ENCODE data around the gene FAM117A.
"Not testable (repeated sequence)": the region's sequence is repeated elsewhere in the genome, so short reads cannot be mapped to it uniquely, and the experiment has no call there.

Gene FAM117A

DNA sequence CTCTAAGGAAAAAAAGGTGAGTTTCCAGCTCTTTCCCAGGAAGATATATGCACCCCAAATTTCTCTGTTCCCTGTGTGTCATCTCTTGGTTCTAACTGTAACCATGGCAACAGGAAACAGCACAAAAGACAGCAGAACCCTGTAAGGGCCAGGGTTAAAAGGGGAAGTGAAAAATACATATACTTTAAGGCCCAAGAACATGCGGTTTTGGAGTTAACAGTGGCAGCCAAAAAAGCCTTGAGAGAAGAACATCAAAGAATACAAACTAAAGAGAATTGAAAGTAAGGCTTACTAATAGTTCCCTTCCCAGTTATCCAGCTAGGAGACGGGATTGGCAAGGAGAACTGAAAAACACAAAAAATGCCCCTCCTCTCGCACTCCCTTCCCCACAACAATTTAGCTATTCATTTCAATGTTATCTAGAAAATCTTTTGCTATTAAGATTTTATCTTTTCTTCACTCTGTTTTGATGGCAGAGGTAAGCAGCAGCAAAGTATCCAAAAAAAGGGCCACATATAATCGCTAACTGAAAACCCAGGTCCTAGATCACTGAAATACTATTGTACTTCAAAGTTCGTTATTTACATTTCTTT is 87.6 kb downstream of the FAM117A start:
- DNase-seq: no peak

DNA sequence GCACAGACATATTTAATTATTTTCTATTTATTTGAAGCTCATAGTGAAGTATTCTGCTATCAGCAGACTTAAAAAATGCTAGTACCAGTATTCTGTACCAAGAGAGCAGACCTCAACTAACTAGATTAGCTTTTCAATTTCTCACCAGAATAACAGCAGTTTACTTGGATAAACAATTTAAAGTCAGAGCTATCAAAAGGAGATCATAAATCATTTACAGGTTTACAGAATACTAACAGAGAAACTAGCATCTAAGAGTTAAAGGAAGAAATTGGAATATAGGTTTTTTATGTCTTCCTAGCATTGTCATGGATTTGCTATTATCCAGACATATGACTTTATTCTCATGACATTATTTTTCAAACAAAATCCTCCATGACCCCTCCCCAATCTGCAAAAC is 89.4 kb downstream of the FAM117A start:
- DNase-seq: no peak

DNA sequence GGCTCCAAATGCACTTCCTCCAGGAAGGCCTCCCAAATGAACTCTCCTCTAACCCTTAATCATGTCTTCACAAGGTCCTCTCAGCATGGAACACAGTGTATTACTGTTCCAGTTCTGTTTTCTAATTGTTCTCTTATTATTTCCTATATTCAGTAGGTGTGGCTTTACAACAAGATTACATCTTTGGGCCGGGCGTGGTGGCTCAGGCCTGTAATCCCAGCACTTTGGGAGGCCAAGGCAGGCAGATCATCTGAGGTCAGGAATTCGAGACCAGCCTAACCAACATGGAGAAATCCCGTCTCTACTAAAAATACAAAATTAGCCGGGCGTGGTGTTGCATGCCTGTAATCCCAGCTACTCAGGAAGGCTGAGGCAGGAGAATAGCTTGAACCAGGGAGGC is 90.3 kb downstream of the FAM117A start:
- DNase-seq: not testable (repeated sequence)

DNA sequence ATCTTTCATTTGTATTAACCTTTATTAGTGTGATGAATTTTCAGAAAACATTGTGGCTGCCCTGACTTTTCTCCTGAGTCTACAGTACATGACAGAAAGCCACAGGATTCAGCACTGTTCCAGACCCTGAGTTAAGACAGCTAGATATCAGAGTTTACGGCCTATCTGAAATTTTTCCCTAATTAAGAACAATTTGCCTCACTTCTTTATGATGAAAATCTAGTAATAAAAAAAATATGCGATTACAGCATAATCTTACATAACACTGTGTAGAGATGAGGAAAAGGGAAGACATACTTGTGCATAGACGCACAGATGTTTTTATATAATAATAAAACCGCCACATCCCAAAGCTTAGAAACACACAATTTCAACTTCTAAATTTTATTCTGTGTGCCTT is 93.3 kb downstream of the FAM117A start:
- no peak for DNase-seq

DNA sequence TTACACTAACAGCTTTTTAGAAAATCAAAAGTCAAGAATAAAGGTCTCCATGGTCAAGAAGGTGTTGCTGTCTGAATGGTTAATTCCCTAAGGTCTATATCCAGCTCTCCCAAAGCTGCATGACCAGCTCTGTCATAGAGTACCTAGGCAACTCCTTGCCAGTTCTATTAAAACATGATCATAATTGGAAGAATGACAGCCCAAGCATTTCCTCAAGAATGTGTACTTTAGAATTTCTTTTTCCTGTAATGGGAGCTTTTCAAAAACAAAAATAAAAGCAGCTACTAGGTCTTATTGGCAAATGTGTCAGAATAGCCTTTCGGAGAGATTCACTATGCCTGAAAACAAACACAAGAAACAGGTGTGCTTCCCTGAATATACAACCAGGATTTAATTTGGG is 93.9 kb downstream of the FAM117A start:
- no peak for DNase-seq

DNA sequence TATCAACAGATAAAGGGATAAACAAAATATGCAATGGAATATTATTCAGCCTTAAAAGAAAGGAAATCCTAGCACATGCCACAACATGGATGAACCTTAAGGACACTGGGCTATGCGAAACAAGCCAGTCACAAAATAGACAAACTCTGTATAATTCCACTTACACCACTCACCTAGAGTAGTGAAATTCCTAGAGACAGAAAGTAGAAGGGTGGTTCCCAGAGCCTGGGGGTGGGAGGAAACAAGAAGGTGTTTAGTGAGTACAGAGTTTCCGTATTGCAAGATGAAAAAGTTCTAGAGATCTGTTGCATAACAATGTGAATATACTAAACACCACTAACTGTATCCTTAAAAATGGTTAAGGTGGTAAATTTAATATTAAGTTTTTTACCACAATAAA is 96.1 kb downstream of the FAM117A start:
- no peak for DNase-seq

DNA sequence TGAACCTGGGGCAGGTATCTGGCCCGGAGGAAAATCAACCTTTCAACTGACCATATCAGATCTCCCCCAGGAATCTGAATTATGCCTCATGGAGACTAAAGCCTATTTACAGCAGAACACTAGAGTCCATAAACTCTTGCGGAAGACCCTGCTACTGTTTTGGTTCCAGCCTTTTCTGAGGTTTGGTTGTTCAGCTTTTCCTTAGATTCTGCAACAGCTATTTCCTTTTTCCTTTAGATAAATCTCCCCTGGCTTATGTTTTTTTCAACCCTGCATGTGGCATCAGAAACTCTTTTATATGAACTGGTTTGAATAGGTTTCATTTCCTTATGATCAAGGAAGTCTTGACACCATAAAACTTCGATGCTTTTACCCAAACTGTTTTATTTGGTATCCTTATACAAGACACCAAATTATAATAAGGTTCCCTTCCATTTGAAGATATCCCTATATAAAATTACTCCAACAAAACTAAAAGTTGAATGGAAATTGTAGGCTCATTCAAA is 99.2 kb downstream of the FAM117A start:
- no peak for DNase-seq

Data from activated T-cell treated with anti-CD3 and anti-CD28 coated beads for 4 hours (primary cell).